Measurements from ENCODE around the gene PAX8. TPM values are rescaled to one million over a fixed set of nuclear protein-coding genes. Genes with fewer than 3 reads are reported as not detected.

PAX8 gene
- total RNA-seq, 2 experiments from 2014 or later: 0.21 to 0.55 TPM

DNA sequence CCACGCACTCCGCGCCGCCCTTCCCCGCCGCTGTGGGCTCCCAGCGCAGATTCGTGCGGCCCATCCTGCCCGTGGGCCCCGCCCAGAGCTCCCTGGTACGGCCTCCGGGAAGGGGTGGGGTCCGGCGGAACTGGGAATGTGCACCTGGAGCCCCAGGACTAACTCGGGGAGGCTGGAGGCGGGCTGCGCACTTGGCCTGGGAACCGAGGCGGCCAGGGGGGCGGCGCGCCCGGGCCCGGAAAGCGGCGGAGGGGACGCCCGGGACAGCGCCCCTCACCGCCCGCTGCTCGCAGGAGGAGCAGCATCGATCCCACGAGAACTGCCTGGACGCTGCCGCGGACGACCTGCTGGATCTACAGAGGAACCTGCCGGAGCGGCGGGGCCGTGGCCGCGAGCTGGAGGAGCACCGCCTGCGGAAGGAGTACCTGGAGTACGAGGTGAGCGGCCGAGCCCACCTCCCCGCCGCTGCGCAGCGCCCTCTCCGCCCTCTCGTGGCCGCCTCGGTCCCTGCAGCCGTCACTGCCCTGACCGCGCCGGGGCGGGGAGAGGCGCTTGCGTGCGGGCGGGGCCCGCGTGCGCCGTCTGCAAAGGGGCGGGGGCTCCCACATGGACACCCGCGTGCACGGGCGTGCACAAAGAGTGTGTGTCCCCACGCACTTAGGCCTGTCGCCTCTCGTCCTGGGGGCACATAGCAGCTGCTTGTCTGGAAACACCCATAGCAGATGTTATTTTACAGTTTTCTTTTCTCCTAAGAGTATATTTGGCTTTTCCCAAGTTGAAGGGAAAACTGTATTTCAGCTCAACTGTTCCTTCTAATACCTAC is 79.7 kb downstream of the PAX8 start:
- Mint-ChIP-seq H3K4me3 (no peak overlapping the region), H3K9me3 (ENCODE audit: insufficient read depth) (no peaks in the 10 kb centered on the region), H3K27ac (no peak overlapping the region), H3K36me3 (ENCODE audit: low read depth) (peaks cover 89% of the 10 kb centered on the region), H3K4me1 (ENCODE audit: low read depth) (peaks cover 47% of the 10 kb centered on the region), H3K27me3 (ENCODE audit: low read depth) (no peaks in the 10 kb centered on the region)
- ATAC-seq (peak; percentile 78), DNase-seq (peak; percentile 78)
- CTCF ChIA-PET: interaction anchor here (0.6 to 20.6 kb wide), 23 partner anchors 10 to 177 kb away, joined by 3 to 325 read pairs (median 4); partner anchors contain the start of gene PSD4
- POLR2A ChIA-PET: interaction anchor here (0.9 to 2.0 kb wide), 4 partner anchors 9 to 41 kb away, joined by 3 to 17 read pairs (median 3); partner anchors contain the start of gene PSD4

GRCh38 chr2:113198048-113198789 is 80.5 kb downstream of the PAX8 start:
- Mint-ChIP-seq H3K27me3 (ENCODE audit: low read depth) (no peaks in the 10 kb centered on the region), H3K9me3 (ENCODE audit: insufficient read depth) (no peaks in the 10 kb centered on the region), H3K36me3 (ENCODE audit: low read depth) (peaks cover 91% of the 10 kb centered on the region), H3K4me3 (no peak overlapping the region), H3K27ac (no peak overlapping the region), H3K4me1 (ENCODE audit: low read depth) (peaks cover 51% of the 10 kb centered on the region)
- no peak for DNase-seq
- ATAC-seq: no peak
- POLR2A ChIA-PET: interaction anchor here (1.5 to 2.0 kb wide), 3 partner anchors 23 to 40 kb away, joined by 3 to 17 read pairs (median 10); partner anchors contain the start of gene PSD4
- CTCF ChIA-PET: interaction anchor here (0.6 to 20.6 kb wide), 19 partner anchors 11 to 178 kb away, joined by 3 to 325 read pairs (median 4); partner anchors contain the start of gene PSD4

DNA sequence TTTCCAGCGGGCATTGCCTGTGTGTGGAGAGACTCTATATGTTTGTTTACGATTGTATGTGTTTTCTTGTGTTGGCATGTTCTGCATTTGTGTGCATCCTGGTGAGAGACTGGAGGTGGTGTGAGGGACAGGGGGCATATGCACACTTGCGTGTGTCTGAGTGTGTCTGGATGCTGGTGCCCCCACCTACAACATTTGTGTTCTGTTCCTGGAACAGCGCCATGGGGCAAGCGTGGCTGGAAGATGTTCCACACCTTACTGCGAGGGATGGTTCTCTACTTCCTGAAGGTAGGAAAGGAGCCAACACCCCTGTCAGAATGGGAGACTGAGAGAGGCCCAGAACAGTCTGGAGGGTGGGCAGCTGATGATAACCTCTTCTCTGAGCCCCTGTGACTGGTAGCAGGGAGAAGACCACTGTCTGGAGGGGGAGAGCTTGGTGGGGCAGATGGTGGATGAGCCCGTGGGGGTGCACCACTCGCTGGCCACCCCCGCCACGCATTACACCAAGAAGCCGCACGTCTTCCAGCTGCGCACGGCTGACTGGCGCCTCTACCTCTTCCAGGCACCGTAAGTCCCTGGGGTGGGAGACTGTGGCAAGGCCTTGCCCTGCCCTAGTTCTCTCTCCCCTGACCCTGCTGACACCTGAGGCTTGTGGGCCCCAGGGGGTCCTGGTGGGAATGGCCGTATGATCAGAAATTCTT is 81.2 kb downstream of the PAX8 start:
- ATAC-seq: no peak
- POLR2A ChIA-PET: interaction anchor here (1.8 kb wide), 1 partner anchor 22 kb away, joined by 10 read pairs; no protein-coding TSS in a partner anchor
- Mint-ChIP-seq H3K27ac (peak overlapping the region; percentile 76), H3K27me3 (ENCODE audit: low read depth) (no peaks in the 10 kb centered on the region), H3K4me3 (no peak overlapping the region), H3K4me1 (ENCODE audit: low read depth) (peaks cover 57% of the 10 kb centered on the region), H3K36me3 (ENCODE audit: low read depth) (peaks cover 91% of the 10 kb centered on the region), H3K9me3 (ENCODE audit: insufficient read depth) (no peaks in the 10 kb centered on the region)
- CTCF ChIA-PET: interaction anchor here (1.3 to 20.6 kb wide), 7 partner anchors 17 to 122 kb away, joined by 3 to 325 read pairs (median 17); no protein-coding TSS in a partner anchor
- no peak for DNase-seq

DNA sequence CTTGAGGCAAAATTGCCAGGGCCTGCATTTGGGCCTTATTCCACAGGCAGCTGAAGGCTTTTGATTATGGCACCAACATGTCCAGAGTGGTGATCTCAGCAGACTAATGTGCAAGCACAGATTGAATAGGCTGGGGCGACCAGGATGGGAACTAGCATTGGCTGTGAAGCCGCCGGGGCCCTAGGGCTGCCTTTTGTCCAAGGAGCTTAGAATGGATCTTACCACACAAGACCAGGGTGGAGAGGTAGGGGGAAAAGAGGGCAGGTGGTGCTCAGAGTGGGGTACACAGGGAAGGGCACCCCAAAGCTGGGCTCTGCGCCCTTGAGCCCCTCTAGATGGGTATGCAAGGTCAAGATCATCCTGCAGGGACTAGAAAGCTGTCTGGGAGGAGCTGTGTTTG is 81.9 kb downstream of the PAX8 start:
- Mint-ChIP-seq H3K9me3 (ENCODE audit: insufficient read depth) (no peaks in the 10 kb centered on the region), H3K4me3 (no peak overlapping the region), H3K4me1 (ENCODE audit: low read depth) (peaks cover 58% of the 10 kb centered on the region), H3K27me3 (ENCODE audit: low read depth) (no peaks in the 10 kb centered on the region), H3K36me3 (ENCODE audit: low read depth) (peaks cover 91% of the 10 kb centered on the region), H3K27ac (peak overlapping the region; percentile 76)
- ChIA-PET POLR2A (interaction anchor here (1.0 to 1.8 kb wide), 3 partner anchors 9 to 21 kb away, joined by 5 to 10 read pairs (median 6); no protein-coding TSS in a partner anchor), CTCF (interaction anchor here (1.1 to 20.6 kb wide), 4 partner anchors 17 to 117 kb away, joined by 3 to 325 read pairs (median 18); no protein-coding TSS in a partner anchor)
- no peak for DNase-seq
- ATAC-seq: no peak

- Mint-ChIP-seq H3K4me1 (ENCODE audit: low read depth) (peaks cover 58% of the 10 kb centered on the region), H3K36me3 (ENCODE audit: low read depth) (peaks cover 88% of the 10 kb centered on the region), H3K27ac (peak overlapping the region; percentile 76), H3K27me3 (ENCODE audit: low read depth) (no peaks in the 10 kb centered on the region), H3K9me3 (ENCODE audit: insufficient read depth) (no peaks in the 10 kb centered on the region), H3K4me3 (no peak overlapping the region)
- ChIA-PET POLR2A (interaction anchor here (1.0 to 1.8 kb wide), 3 partner anchors 10 to 21 kb away, joined by 5 to 10 read pairs (median 6); no protein-coding TSS in a partner anchor), CTCF (interaction anchor here (1.1 to 20.6 kb wide), 4 partner anchors 16 to 116 kb away, joined by 3 to 325 read pairs (median 18); no protein-coding TSS in a partner anchor)
- DNase-seq: no peak
- ATAC-seq: no peak
Measured at GRCh38 chr2:113195923-113196501, 82.7 kb downstream of the PAX8 start.

DNA sequence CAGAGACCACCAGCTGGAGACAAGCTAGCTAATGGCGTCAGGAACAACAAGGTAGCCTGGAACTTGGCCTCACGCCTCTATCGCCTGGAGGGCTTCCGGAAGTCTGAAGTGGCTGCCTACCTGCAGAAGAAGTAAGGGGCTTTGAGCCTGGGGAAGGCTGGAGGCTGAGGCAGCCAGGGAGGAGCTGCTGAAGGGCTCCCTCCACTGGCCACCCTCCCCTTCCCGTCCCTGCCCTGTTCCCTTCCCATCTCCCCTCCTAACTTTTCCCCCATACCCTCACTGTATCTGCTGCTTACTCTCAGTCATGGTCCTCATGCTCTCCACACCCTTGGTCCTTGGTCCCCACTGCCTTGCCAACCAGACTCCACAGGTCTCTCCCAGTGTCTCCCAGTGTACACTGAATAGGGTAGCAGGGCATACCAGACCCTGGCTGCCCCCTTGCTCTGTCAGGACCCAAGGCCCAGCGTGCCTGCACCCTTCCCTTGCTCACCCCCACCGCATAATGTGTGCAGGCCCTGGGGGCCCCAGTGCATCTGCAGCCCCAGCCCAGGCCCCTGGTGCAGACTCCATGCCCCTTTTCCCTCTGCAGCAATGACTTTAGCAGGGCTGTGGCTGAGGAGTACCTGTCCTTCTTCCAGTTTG is 86.1 kb downstream of the PAX8 start:
- Mint-ChIP-seq H3K27ac (peak overlapping the region; percentile 57), H3K27me3 (ENCODE audit: low read depth) (no peaks in the 10 kb centered on the region), H3K4me3 (no peak overlapping the region), H3K9me3 (ENCODE audit: insufficient read depth) (no peaks in the 10 kb centered on the region), H3K4me1 (ENCODE audit: low read depth) (peaks cover 73% of the 10 kb centered on the region), H3K36me3 (ENCODE audit: low read depth) (peaks cover 84% of the 10 kb centered on the region)
- DNase-seq (no peak), ATAC-seq (no peak)
- ChIA-PET CTCF (interaction anchor here (1.8 to 20.6 kb wide), 2 partner anchors 11 to 53 kb away, joined by 5 to 325 read pairs; no protein-coding TSS in a partner anchor), POLR2A (interaction anchor here (1.2 to 1.8 kb wide), 2 partner anchors 9 to 18 kb away, joined by 3 to 8 read pairs; partner anchors contain the start of gene PSD4)

- ChIA-PET POLR2A (interaction anchor here (1.2 kb wide), 1 partner anchor 9 kb away, joined by 3 read pairs; no protein-coding TSS in a partner anchor), CTCF (interaction anchor here (1.2 to 20.6 kb wide), 5 partner anchors 11 to 115 kb away, joined by 4 to 325 read pairs (median 4); no protein-coding TSS in a partner anchor)
- Mint-ChIP-seq H3K36me3 (ENCODE audit: low read depth) (peaks cover 77% of the 10 kb centered on the region), H3K4me1 (ENCODE audit: low read depth) (peaks cover 69% of the 10 kb centered on the region), H3K27ac (no peak overlapping the region), H3K9me3 (ENCODE audit: insufficient read depth) (no peaks in the 10 kb centered on the region), H3K27me3 (ENCODE audit: low read depth) (no peaks in the 10 kb centered on the region), H3K4me3 (no peak overlapping the region)
- DNase-seq: no peak
- no peak for ATAC-seq
Measured at GRCh38 chr2:113190871-113191270, 87.8 kb downstream of the PAX8 start.

DNA sequence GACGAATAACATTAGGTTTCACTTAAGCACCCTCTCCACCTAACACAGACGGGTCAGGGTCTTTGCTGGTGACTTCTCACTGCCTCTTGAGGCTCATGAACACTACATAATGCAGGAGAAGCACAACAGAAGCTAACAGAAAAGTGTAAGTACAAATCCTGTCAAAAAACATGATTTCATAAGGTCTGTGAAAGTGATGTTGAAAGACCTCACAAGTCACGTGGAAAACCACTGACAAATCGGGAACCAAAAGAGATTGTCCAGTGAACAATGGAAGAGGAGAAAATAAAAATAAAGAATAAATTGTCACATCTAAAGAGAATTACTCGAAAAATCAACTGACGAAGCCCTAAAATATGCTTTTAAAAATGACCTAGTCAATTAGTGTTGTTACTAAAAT is 91.0 kb downstream of the PAX8 start:
- Mint-ChIP-seq H3K27me3 (ENCODE audit: low read depth) (no peaks in the 10 kb centered on the region), H3K4me1 (ENCODE audit: low read depth) (peaks cover 66% of the 10 kb centered on the region), H3K36me3 (ENCODE audit: low read depth) (peaks cover 72% of the 10 kb centered on the region), H3K9me3 (ENCODE audit: insufficient read depth) (no peaks in the 10 kb centered on the region), H3K27ac (no peak overlapping the region), H3K4me3 (no peak overlapping the region)
- ChIA-PET CTCF (interaction anchor here (20.6 kb wide), 1 partner anchor 48 kb away, joined by 325 read pairs; no protein-coding TSS in a partner anchor), POLR2A (no interaction called here)
- ATAC-seq (no peak), DNase-seq (no peak)

DNA sequence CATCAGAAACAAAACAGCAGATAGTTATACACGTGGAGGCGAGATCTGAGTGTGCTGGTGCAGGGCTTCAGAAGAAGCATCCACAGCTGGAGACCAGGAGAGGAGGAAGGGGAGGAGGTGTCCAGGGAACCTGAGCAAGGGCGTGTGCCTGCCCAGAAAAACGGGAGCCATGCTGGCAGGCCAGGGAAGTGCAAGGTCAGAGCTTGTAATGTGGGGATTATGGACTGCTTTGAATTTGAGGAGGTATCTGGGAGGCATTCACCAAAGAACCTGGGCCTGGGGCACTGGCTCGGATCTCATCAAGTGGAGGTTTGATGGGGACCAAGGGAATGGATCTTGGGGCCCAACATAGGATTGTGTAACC is 92.3 kb downstream of the PAX8 start:
- Mint-ChIP-seq H3K36me3 (ENCODE audit: low read depth) (peaks cover 79% of the 10 kb centered on the region), H3K27me3 (ENCODE audit: low read depth) (no peaks in the 10 kb centered on the region), H3K27ac (peak overlapping the region; percentile 26), H3K9me3 (ENCODE audit: insufficient read depth) (no peaks in the 10 kb centered on the region), H3K4me3 (no peak overlapping the region), H3K4me1 (ENCODE audit: low read depth) (peaks cover 76% of the 10 kb centered on the region)
- ChIA-PET POLR2A (interaction anchor here (1.0 kb wide), 1 partner anchor 13 kb away, joined by 3 read pairs; no protein-coding TSS in a partner anchor), CTCF (interaction anchor here (20.6 kb wide), 1 partner anchor 47 kb away, joined by 325 read pairs; no protein-coding TSS in a partner anchor)
- DNase-seq (no peak), ATAC-seq (no peak)

DNA sequence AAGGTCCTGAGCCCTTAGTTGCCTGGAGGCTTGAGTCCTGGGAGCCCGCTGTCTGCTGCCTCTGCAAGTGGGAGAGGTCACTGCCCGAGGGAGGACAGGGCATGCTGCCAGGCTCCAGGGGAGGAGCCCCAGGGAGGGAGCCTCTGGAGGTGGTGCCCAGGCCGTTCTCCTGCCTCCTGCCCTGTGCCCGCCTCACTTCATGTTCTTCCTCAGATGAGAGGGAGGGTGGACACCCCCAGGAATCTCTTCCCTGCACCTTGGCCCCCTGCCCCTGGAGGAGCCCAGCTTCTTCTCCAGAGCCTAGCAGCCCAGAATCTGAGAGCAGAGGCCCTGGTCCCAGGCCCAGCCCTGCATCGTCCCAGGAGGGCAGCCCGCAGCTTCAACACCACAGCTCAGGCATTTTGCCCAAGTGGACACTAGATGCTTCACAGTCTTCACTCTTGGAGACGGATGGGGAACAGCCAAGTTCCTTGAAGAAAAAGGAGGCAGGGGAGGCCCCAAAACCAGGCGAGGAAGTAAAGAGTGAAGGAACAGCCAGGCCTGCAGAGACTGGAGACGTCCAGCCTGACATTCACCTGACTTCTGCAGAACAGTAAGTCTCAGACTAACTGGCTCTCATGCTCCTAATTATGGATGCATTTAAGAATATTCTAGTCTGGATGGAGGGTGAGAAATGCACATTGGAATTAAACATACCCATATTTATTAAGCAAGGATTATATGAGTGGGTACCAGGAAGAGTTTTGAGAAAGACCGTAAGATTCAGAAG is 92.9 kb downstream of the PAX8 start:
- Mint-ChIP-seq H3K9me3 (ENCODE audit: insufficient read depth) (no peaks in the 10 kb centered on the region), H3K4me3 (peak overlapping the region; percentile 2), H3K36me3 (ENCODE audit: low read depth) (peaks cover 79% of the 10 kb centered on the region), H3K27ac (peak overlapping the region; percentile 26), H3K27me3 (ENCODE audit: low read depth) (no peaks in the 10 kb centered on the region), H3K4me1 (ENCODE audit: low read depth) (peaks cover 79% of the 10 kb centered on the region)
- POLR2A ChIA-PET: interaction anchor here (1.0 kb wide), 1 partner anchor 14 kb away, joined by 3 read pairs; no protein-coding TSS in a partner anchor
- no peak for ATAC-seq
- CTCF ChIA-PET: no interaction called here
- DNase-seq: no peak
